ENCODE data around the gene RNF34.

Gene RNF34, protein sequence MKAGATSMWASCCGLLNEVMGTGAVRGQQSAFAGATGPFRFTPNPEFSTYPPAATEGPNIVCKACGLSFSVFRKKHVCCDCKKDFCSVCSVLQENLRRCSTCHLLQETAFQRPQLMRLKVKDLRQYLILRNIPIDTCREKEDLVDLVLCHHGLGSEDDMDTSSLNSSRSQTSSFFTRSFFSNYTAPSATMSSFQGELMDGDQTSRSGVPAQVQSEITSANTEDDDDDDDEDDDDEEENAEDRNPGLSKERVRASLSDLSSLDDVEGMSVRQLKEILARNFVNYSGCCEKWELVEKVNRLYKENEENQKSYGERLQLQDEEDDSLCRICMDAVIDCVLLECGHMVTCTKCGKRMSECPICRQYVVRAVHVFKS

DNA sequence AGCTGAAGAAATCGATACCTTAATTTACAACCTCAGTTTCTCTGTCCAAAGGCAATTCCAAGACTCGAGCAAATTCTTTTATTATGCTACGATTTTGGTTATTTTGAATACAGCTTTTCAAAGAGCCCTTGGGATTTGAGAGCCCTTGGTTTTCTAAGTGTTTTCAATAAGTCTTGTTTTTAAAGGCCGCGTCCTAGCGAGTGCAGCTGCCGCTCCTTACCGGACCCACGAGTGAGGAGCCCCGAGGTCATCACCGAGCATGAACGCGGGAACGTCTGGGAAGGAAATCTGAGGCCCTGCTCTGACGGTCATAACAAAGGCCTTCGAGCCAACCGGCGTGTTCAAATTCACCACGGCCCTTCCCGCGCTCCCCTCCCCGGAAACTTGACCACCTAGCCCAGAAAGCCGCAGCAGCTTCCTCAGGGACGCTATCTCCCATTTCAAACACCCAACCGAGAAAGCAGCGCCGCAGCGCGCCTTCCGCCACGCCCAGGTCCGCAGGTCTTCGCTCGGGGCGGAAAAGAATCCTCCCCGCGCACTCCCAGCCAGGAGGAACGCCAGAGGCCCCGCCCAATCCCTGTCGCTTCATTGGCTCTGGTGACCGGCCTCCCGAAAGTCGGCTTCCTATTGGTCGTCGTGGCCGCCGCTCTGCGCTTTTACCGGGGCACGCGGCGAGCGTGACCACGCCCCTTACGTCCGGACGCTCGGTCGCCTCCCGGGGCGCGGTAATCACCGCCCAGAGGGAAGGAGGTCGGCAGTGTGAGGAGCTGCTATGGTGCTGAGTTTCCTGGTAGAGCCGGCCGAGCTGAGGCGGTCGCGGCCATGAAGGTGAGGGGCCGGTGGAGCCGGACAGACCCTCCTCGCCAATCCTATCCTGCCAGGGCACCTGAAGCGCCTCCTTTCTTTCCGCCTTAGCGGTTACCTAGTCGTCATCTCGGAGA lies at the start of gene RNF34:
RNF34 (plus strand) TSS at position 728 of the 941 bp plus-strand sequence; CDS start at position 823, 95 bp downstream.
- DNase-seq (ENCODE audit: low read depth, low spot score) = peak; percentile 99
- Histone ChIP-seq H3K9me3 (ENCODE audit: insufficient read depth, low read length) (no peaks in the 10 kb centered on the region), H3K4me1 (ENCODE audit: insufficient read depth, insufficient read length) (no peaks in the 10 kb centered on the region), H3K9ac (ENCODE audit: insufficient read length, low read depth) (peak within 1 kb of the TSS; percentile 97), H3K4me3 (ENCODE audit: insufficient read length, low read depth) (peak within 1 kb of the TSS; percentile 80), H3K36me3 (ENCODE audit: insufficient read depth, insufficient read length, low read length) (peaks cover 20% of the 10 kb centered on the region), H3K27me3 (ENCODE audit: insufficient read depth, insufficient read length) (no peaks in the 10 kb centered on the region)
- TF ChIP-seq YY1 (IDR thresholded peaks at IDR 0.05; ENCODE audit: insufficient read depth, insufficient read length) = no peak
- TF ChIP-seq ZNF274 (IDR thresholded peaks at IDR 0.05; ENCODE audit: low read depth, low read length) = no peak
- no peak for TF ChIP-seq SUZ12 (IDR thresholded peaks at IDR 0.05; ENCODE audit: extremely low read depth, insufficient read depth, insufficient read length)

DNA sequence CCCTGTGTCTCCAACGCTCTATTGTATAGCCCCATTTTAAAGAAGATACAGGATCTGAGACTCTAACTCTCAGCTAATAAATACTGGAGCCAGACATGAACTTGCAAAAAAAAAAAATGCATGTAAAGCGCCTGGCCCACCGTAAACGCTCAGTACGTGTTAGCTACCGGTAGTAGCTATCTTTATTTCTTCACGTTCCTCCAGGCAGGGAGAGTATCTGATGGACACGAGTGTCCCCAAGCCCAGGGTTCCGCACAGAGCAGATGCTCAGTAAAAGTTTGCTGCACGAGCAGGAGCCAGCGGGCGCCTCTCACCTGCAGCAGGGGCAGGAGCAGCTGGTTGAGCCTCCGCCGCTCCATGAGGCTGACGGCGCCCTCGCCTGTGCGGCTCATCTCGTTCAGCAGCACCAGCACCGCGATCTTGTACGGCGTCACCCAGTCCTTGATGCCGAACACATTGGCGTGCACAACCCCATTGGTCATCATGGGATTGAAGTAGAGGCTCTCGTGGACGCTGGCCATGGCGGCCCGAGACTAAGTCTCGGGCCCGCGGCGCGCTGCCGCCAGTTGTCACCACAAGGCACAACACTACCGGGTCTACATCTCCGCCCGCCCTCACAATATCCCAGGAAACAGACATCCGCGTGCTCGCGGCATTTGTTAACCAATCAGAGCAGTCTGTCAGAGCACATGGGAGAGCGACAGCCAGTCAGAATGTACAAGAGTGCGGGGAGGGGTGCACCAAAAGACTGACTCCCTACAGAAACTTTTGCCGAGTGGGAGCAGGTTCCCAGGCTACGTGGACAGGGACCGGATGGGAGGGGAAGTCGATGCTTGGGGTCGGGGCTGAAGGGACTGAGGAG lies 47.9 kb upstream of the RNF34 start, which contains the start of gene ANAPC5:
ANAPC5 (minus strand) TSS at position 592 of the 862 bp plus-strand sequence; CDS start at position 521, 71 bp downstream.
- H3K9me3 ChIP-seq (ENCODE audit: insufficient read depth, low read length) = no peaks in the 10 kb centered on the region

DNA sequence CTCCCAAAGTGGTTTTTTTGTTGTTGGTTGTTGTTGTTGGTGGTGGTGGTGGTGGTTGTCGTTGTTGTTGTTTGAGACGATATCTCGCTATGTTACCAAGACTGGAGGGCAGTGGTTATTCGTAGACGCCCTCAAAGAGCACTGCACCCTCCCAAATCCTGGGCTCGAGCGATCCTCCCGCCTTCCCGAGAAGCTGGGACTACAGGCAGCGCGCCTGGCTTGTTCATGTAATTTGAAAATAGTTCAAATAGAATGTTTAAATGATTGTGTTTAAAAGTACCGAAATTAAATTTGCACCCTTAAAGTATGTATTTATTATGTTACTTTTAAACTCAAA lies 47.3 kb upstream of the RNF34 start:
- H3K4me3 ChIP-seq (ENCODE audit: insufficient read length, low read depth) = peak overlapping the region; percentile 96
- no peaks in the 10 kb centered on the region for H3K9me3 ChIP-seq (ENCODE audit: insufficient read depth, low read length)
- H3K4me1 ChIP-seq (ENCODE audit: insufficient read depth, insufficient read length) = no peaks in the 10 kb centered on the region
- peaks cover 10% of the 10 kb centered on the region for H3K36me3 ChIP-seq (ENCODE audit: insufficient read depth, insufficient read length, low read length)
- no peaks in the 10 kb centered on the region for H3K27me3 ChIP-seq (ENCODE audit: insufficient read depth, insufficient read length)
- no peak for TF ChIP-seq ZNF274 (IDR thresholded peaks at IDR 0.05; ENCODE audit: low read depth, low read length)
- TF ChIP-seq SUZ12 (IDR thresholded peaks at IDR 0.05; ENCODE audit: extremely low read depth, insufficient read depth, insufficient read length) = no peak
- no peak for TF ChIP-seq YY1 (IDR thresholded peaks at IDR 0.05; ENCODE audit: insufficient read depth, insufficient read length)
- DNase-seq (ENCODE audit: low read depth, low spot score) = no peak
- peak overlapping the region; percentile 73 for H3K9ac ChIP-seq (ENCODE audit: insufficient read length, low read depth)

More for the DNA sequence above, 47.9 kb upstream of the RNF34 start, which contains the start of gene ANAPC5:
- Histone ChIP-seq H3K36me3 (ENCODE audit: insufficient read depth, insufficient read length, low read length) (peaks cover 16% of the 10 kb centered on the region), H3K9ac (ENCODE audit: insufficient read length, low read depth) (peak within 1 kb of the TSS; percentile 98), H3K4me1 (ENCODE audit: insufficient read depth, insufficient read length) (no peaks in the 10 kb centered on the region), H3K4me3 (ENCODE audit: insufficient read length, low read depth) (peak within 1 kb of the TSS; percentile 96), H3K27me3 (ENCODE audit: insufficient read depth, insufficient read length) (no peaks in the 10 kb centered on the region)
- TF ChIP-seq SUZ12 (IDR thresholded peaks at IDR 0.05; ENCODE audit: extremely low read depth, insufficient read depth, insufficient read length) = no peak
- TF ChIP-seq YY1 (IDR thresholded peaks at IDR 0.05; ENCODE audit: insufficient read depth, insufficient read length) = no peak
- DNase-seq (ENCODE audit: low read depth, low spot score) = peak; percentile 95

DNA sequence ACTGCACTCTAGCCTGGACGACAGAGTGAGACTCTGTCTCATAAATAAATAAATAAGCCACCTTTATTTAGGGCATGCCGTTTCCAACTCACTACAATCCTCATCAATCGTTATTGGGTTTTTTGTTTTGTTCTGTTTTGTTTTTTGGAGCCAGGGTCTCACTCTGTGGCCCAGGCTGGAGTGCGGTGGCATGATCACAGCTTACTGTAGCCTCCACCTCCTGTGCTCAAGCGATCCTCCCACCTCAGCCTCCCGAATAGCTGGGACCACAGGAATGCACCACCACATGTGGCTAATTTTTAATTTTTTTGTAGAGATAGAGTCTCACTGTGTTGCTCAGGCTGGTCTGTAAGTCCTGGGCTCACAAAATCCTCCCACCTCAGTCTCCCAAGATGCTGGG lies 44.1 kb upstream of the RNF34 start:
- no peaks in the 10 kb centered on the region for H3K4me1 ChIP-seq (ENCODE audit: insufficient read depth, insufficient read length)

DNA sequence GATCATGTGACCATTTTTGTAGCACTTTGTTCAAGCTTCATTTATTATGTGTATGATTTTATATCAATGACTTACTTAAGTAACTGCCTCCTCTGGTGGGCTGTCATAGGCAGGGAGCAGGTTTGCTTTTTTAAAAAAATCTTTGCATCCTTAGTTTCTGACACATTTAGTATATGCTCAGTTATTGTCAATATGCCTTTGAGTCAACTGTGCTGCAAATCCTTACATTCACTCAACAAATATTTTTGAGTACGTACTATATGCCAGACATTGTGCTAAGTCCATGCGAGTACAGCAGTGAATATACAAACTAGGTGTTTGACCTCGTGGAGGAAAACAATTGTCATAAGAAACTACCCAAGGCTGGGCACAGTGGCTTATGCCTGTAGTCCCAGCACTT lies 43.3 kb upstream of the RNF34 start:
- H3K9ac ChIP-seq (ENCODE audit: insufficient read length, low read depth) = no peak overlapping the region

More for the DNA sequence above, 44.1 kb upstream of the RNF34 start:
- Histone ChIP-seq H3K9me3 (ENCODE audit: insufficient read depth, low read length) (no peaks in the 10 kb centered on the region), H3K4me3 (ENCODE audit: insufficient read length, low read depth) (no peak overlapping the region), H3K9ac (ENCODE audit: insufficient read length, low read depth) (no peak overlapping the region), H3K36me3 (ENCODE audit: insufficient read depth, insufficient read length, low read length) (no peaks in the 10 kb centered on the region), H3K27me3 (ENCODE audit: insufficient read depth, insufficient read length) (no peaks in the 10 kb centered on the region)
- TF ChIP-seq YY1 (IDR thresholded peaks at IDR 0.05; ENCODE audit: insufficient read depth, insufficient read length) (no peak), ZNF274 (IDR thresholded peaks at IDR 0.05; ENCODE audit: low read depth, low read length) (no peak), SUZ12 (IDR thresholded peaks at IDR 0.05; ENCODE audit: extremely low read depth, insufficient read depth, insufficient read length) (no peak)
- no peak for DNase-seq (ENCODE audit: low read depth, low spot score)

DNA sequence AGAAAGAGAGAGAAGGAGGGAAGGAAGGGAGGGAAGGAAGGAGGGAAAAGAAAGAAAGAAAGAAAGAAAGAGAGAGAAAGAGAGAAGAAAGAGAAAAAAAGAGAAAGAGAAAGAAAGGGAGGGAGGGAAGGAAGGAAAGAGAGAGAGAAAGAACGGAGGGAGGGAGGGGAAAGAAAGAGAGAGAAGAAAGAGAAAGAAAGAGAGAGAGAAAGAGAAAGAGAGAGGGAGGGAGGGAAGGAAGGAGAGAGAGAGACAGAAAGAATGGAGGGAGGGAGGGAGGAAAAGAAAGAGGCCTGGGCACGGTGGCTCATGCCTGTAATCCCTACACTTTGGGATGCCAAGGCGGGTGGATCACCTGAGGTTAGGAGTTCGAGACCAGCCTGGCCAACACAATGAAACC lies 42.6 kb upstream of the RNF34 start:
- TF ChIP-seq ZNF274 (IDR thresholded peaks at IDR 0.05; ENCODE audit: low read depth, low read length) (no peak), SUZ12 (IDR thresholded peaks at IDR 0.05; ENCODE audit: extremely low read depth, insufficient read depth, insufficient read length) (no peak), YY1 (IDR thresholded peaks at IDR 0.05; ENCODE audit: insufficient read depth, insufficient read length) (no peak)
- no peak overlapping the region for H3K9ac ChIP-seq (ENCODE audit: insufficient read length, low read depth)
- H3K27me3 ChIP-seq (ENCODE audit: insufficient read depth, insufficient read length) = no peaks in the 10 kb centered on the region

More for the DNA sequence above, 43.3 kb upstream of the RNF34 start:
- Histone ChIP-seq H3K4me1 (ENCODE audit: insufficient read depth, insufficient read length) (no peaks in the 10 kb centered on the region), H3K4me3 (ENCODE audit: insufficient read length, low read depth) (no peak overlapping the region), H3K27me3 (ENCODE audit: insufficient read depth, insufficient read length) (no peaks in the 10 kb centered on the region), H3K36me3 (ENCODE audit: insufficient read depth, insufficient read length, low read length) (no peaks in the 10 kb centered on the region), H3K9me3 (ENCODE audit: insufficient read depth, low read length) (no peaks in the 10 kb centered on the region)
- TF ChIP-seq SUZ12 (IDR thresholded peaks at IDR 0.05; ENCODE audit: extremely low read depth, insufficient read depth, insufficient read length) = no peak
- no peak for TF ChIP-seq ZNF274 (IDR thresholded peaks at IDR 0.05; ENCODE audit: low read depth, low read length)
- TF ChIP-seq YY1 (IDR thresholded peaks at IDR 0.05; ENCODE audit: insufficient read depth, insufficient read length) = no peak
- DNase-seq (ENCODE audit: low read depth, low spot score) = no peak

More for the DNA sequence above, 42.6 kb upstream of the RNF34 start:
- Histone ChIP-seq H3K4me1 (ENCODE audit: insufficient read depth, insufficient read length) (no peaks in the 10 kb centered on the region), H3K36me3 (ENCODE audit: insufficient read depth, insufficient read length, low read length) (no peaks in the 10 kb centered on the region), H3K9me3 (ENCODE audit: insufficient read depth, low read length) (no peaks in the 10 kb centered on the region), H3K4me3 (ENCODE audit: insufficient read length, low read depth) (no peak overlapping the region)
- no peak for DNase-seq (ENCODE audit: low read depth, low spot score)
